HepG2 (cell line): Measurements from ENCODE around the gene ACOXL. TPM values are rescaled to one million over a fixed set of nuclear protein-coding genes. Genes with fewer than 3 reads are reported as not detected.
A peak's percentile ranks its signal among the peaks of the same experiment; 100 is the strongest.

Experiments used
- ATF7 ChIP-seq, 2 experiments: fragments of 450-650 bp in 1 of 2; sonication (generic) in 1 of 2; formaldehyde crosslinking in 1 of 2; IDR thresholded peaks; 2 replicates each; pipeline versions ENCODE4 v1.4.0 to v1.6.1; 2016 to 2020; ENCODE audit warnings: antibody characterized with exemption in 1 of 2, mild to moderate bottlenecking in 1 of 2, missing genetic modification reagents in 1 of 2
- FIP1L1 ChIP-seq: fragments of 200-400 bp; formaldehyde crosslinking; IDR thresholded peaks from 2 replicates; pipeline ENCODE4 v1.6.1; 2018; ENCODE audit warnings: low read depth, mild to moderate bottlenecking, low read length, moderate library complexity, borderline replicate concordance; ENCODE audit not compliant: insufficient read depth
- HNRNPK ChIP-seq: fragments of 200-400 bp; formaldehyde crosslinking; IDR thresholded peaks from 2 replicates; pipeline ENCODE4 v1.6.1; 2018; ENCODE audit warnings: low read length, low read depth, moderate library complexity, mild to moderate bottlenecking; ENCODE audit not compliant: poor library complexity, severe bottlenecking
- HNRNPUL1 ChIP-seq: fragments of 200-400 bp; formaldehyde crosslinking; IDR thresholded peaks from 2 replicates; pipeline ENCODE4 v1.6.1; 2017; ENCODE audit warnings: low read depth, mild to moderate bottlenecking, low read length, moderate library complexity
- KDM1A ChIP-seq: IDR thresholded peaks from 2 replicates; pipeline ENCODE4 v1.6.1; 2016; ENCODE audit warnings: missing compliant biosample characterization
- KDM3A ChIP-seq: IDR thresholded peaks from 2 replicates; pipeline ENCODE4 v1.6.1; 2018; ENCODE audit warnings: low read depth, missing compliant biosample characterization
- PHF5A ChIP-seq: IDR thresholded peaks from one replicate; pipeline ENCODE4 v1.6.1; 2018; ENCODE audit warnings: low read depth, missing genetic modification reagents; ENCODE audit not compliant: unreplicated experiment
- RBM22 ChIP-seq: fragments of 200-400 bp; formaldehyde crosslinking; optimal IDR thresholded peaks from 2 replicates; pipeline ENCODE3; 2017; ENCODE audit warnings: mild to moderate bottlenecking, low read length, moderate library complexity
- RCOR2 ChIP-seq: IDR thresholded peaks from 2 replicates; pipeline ENCODE4 v1.6.1; 2016; ENCODE audit warnings: missing biosample characterization, missing genetic modification reagents
- SMAD9 ChIP-seq: sonication (generic); formaldehyde crosslinking; IDR thresholded peaks from 2 replicates; pipeline ENCODE4 v1.5.1; 2020; ENCODE audit warnings: mild to moderate bottlenecking, missing genetic modification reagents
- TBP ChIP-seq: sonication (generic); formaldehyde crosslinking; IDR thresholded peaks from 2 replicates; pipeline ENCODE4 v1.5.0; 2020; ENCODE audit warnings: missing genetic modification reagents
- ZKSCAN5 ChIP-seq: sonication (generic); formaldehyde crosslinking; IDR thresholded peaks from 2 replicates; pipeline ENCODE4 v1.5.1; 2020; ENCODE audit warnings: mild to moderate bottlenecking, missing genetic modification reagents
- ZNF224 ChIP-seq: sonication (generic); formaldehyde crosslinking; IDR thresholded peaks from 2 replicates; pipeline ENCODE4 v1.5.0; 2020; ENCODE audit warnings: mild to moderate bottlenecking, missing genetic modification reagents
- ZNF430 ChIP-seq: sonication (generic); formaldehyde crosslinking; IDR thresholded peaks from 2 replicates; pipeline ENCODE4 v1.9.0; 2021; ENCODE audit warnings: mild to moderate bottlenecking, missing genetic modification reagents
- ZNF441 ChIP-seq: sonication (generic); formaldehyde crosslinking; IDR thresholded peaks from 2 replicates; pipeline ENCODE4 v1.7.0; 2021; ENCODE audit warnings: missing genetic modification reagents, borderline replicate concordance
- ZNF460 ChIP-seq: sonication (generic); formaldehyde crosslinking; IDR thresholded peaks from 2 replicates; pipeline ENCODE4 v1.5.1; 2020; ENCODE audit warnings: missing genetic modification reagents, mild to moderate bottlenecking, borderline replicate concordance
- ZNF510 ChIP-seq: sonication (generic); formaldehyde crosslinking; IDR thresholded peaks from 2 replicates; pipeline ENCODE4 v1.4.0; 2020; ENCODE audit warnings: low read depth, mild to moderate bottlenecking, missing genetic modification reagents
- ZNF720 ChIP-seq: sonication (generic); formaldehyde crosslinking; IDR thresholded peaks from 2 replicates; pipeline ENCODE4 v1.4.0; 2020; ENCODE audit warnings: missing genetic modification reagents
- ZNF737 ChIP-seq: sonication (generic); formaldehyde crosslinking; IDR thresholded peaks from 2 replicates; pipeline ENCODE4 v1.5.0; 2020; ENCODE audit warnings: missing genetic modification reagents, mild to moderate bottlenecking, borderline replicate concordance
- ZNF768 ChIP-seq: sonication (generic); formaldehyde crosslinking; IDR thresholded peaks from 2 replicates; pipeline ENCODE4 v1.4.0; 2020; ENCODE audit warnings: missing genetic modification reagents
- polyA plus RNA-seq, 8 experiments: library from polyadenylated mRNA; depleted of rRNA in 3 of 8; stranded (reverse) in 7 of 8; unstranded in 1 of 8; fragments of >200 nt; fragmentation: Illumina TruSeq in 4 of 8; extraction: Trizol in 4 of 8; gene quantifications; 2 replicates each; pipeline versions ENCODE4 v1.2.1 to v1.2.3, GENCODE V29; 2011 to 2016; ENCODE audit warnings: low read depth in 4 of 8, missing spikeins in 1 of 8, mixed read lengths in 1 of 8; ENCODE audit not compliant: insufficient read depth in 1 of 8
- total RNA-seq, 5 experiments: library from RNA; depleted of rRNA; stranded (reverse); fragments of >200 nt; fragmentation: Illumina TruSeq; extraction: Trizol; gene quantifications; 2 replicates each; pipeline ENCODE4 v1.2.3, GENCODE V29; 2016; ENCODE audit warnings: low read depth in 1 of 5
- TF ChIP-seq, protein P1 (sequence below): sonication (generic); formaldehyde crosslinking; IDR thresholded peaks from 2 replicates; pipeline ENCODE4 v1.5.0; 2020; ENCODE audit warnings: missing genetic modification reagents
- TF ChIP-seq, protein P2 (sequence below): IDR thresholded peaks from 2 replicates; pipeline ENCODE4 v1.6.1; 2016; ENCODE audit warnings: low read depth, control low read depth
- TF ChIP-seq, protein P3 (sequence below): sonication (generic); formaldehyde crosslinking; IDR thresholded peaks from 2 replicates; pipeline ENCODE4 v1.5.0; 2020; ENCODE audit warnings: missing genetic modification reagents
- TF ChIP-seq, protein P4 (sequence below): sonication (generic); formaldehyde crosslinking; IDR thresholded peaks from 2 replicates; pipeline ENCODE4 v1.8.0; 2022; ENCODE audit warnings: missing genetic modification reagents, mild to moderate bottlenecking, borderline replicate concordance

ACOXL gene
- total and polyA plus RNA-seq, 2 of the 13 experiments (the other 11 are each of a cell fraction or from before 2014, with no cell fraction given), result not detected

DNA sequence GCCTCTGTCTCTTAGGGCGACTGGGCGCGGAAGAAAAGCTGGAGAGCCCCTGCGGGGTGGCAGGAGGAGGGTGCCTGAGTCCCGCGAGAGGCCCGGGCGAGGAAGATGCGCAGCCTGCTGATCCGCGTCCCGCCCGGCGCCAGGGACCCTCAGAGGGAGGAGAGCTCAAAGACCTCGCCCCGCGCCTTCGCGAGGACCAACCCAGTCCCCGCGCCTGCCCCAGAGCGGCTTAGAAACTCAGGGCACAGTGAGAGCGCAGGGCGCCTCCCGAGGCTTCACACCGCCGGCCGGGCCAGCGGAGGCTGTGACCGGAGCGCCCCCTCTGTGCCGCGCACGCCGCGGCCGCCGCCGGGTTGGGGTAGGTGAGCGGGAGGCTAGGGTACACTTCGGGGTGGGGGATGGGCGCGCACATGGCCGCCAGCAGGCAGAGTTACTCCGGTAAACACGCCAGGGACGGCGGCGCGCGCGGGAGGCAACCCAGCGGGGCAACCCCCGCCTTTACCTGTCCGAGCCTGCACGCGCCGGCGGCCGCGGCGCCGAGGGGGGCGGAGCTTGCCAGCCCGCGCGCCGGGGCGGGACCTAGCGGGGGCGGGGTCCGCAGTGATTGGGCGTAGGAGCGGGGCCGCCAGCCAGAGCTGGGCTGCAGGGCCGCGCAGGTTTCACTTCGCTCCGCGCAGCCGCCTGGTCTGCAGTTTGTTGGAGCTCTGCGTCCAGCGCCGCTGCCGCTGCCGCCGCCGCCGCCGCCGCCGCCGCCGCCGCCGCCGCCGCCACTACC is 388.1 kb downstream of the ACOXL start, which contains the start of gene BCL2L11 (continued):
- TF ChIP-seq, protein P1, sequence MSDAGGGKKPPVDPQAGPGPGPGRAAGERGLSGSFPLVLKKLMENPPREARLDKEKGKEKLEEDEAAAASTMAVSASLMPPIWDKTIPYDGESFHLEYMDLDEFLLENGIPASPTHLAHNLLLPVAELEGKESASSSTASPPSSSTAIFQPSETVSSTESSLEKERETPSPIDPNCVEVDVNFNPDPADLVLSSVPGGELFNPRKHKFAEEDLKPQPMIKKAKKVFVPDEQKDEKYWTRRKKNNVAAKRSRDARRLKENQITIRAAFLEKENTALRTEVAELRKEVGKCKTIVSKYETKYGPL (CRISPR knock-in tag), result peak; percentile 56; the same call in 1 of the 2 replicates
- TF ChIP-seq HNRNPK (peak; percentile 87), ATF7 (IDR thresholded peaks at IDR 0.05) (no peak), ATF7 (CRISPR knock-in tag; IDR thresholded peaks at IDR 0.05) (peak; percentile 81; the same call in 1 of the 2 replicates), ZNF430 (CRISPR knock-in tag) (peak; percentile 97), HNRNPUL1 (peak; percentile 75; the same call in 1 of the 2 replicates), ZNF224 (peak; percentile 88), SMAD9 (peak; percentile 93; the same call in 1 of the 2 replicates), ZNF510 (CRISPR knock-in tag) (peak; percentile 81; the same call in 1 of the 2 replicates), KDM3A (CRISPR knock-in tag) (no peak; the same call in 1 of the 2 replicates), RCOR2 (no peak; the same call in 1 of the 2 replicates), KDM1A (no peak; the same call in 1 of the 2 replicates), RBM22 (no peak), TBP (CRISPR knock-in tag) (no peak), FIP1L1 (no peak), ZNF768 (CRISPR knock-in tag) (peak; percentile 85; the same call in 1 of the 2 replicates), ZNF720 (peak; percentile 84; the same call in 1 of the 2 replicates), ZNF460 (CRISPR knock-in tag) (peak; percentile 70; the same call in 1 of the 2 replicates), PHF5A (CRISPR knock-in tag) (peak; percentile 37), ZNF737 (CRISPR knock-in tag) (no peak), ZNF441 (peak; percentile 87; the same call in 1 of the 2 replicates), ZKSCAN5 (CRISPR knock-in tag) (no peak)
- TF ChIP-seq, protein P2, sequence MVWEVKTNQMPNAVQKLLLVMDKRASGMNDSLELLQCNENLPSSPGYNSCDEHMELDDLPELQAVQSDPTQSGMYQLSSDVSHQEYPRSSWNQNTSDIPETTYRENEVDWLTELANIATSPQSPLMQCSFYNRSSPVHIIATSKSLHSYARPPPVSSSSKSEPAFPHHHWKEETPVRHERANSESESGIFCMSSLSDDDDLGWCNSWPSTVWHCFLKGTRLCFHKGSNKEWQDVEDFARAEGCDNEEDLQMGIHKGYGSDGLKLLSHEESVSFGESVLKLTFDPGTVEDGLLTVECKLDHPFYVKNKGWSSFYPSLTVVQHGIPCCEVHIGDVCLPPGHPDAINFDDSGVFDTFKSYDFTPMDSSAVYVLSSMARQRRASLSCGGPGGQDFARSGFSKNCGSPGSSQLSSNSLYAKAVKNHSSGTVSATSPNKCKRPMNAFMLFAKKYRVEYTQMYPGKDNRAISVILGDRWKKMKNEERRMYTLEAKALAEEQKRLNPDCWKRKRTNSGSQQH (CRISPR knock-in tag), result peak; percentile 87
- TF ChIP-seq, protein P3, sequence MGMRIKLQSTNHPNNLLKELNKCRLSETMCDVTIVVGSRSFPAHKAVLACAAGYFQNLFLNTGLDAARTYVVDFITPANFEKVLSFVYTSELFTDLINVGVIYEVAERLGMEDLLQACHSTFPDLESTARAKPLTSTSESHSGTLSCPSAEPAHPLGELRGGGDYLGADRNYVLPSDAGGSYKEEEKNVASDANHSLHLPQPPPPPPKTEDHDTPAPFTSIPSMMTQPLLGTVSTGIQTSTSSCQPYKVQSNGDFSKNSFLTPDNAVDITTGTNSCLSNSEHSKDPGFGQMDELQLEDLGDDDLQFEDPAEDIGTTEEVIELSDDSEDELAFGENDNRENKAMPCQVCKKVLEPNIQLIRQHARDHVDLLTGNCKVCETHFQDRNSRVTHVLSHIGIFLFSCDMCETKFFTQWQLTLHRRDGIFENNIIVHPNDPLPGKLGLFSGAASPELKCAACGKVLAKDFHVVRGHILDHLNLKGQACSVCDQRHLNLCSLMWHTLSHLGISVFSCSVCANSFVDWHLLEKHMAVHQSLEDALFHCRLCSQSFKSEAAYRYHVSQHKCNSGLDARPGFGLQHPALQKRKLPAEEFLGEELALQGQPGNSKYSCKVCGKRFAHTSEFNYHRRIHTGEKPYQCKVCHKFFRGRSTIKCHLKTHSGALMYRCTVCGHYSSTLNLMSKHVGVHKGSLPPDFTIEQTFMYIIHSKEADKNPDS (CRISPR knock-in tag), result peak; percentile 97
- TF ChIP-seq, protein P4, sequence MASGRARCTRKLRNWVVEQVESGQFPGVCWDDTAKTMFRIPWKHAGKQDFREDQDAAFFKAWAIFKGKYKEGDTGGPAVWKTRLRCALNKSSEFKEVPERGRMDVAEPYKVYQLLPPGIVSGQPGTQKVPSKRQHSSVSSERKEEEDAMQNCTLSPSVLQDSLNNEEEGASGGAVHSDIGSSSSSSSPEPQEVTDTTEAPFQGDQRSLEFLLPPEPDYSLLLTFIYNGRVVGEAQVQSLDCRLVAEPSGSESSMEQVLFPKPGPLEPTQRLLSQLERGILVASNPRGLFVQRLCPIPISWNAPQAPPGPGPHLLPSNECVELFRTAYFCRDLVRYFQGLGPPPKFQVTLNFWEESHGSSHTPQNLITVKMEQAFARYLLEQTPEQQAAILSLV (CRISPR knock-in tag), result peak; percentile 96
